ENCODE results near the gene LRP2BP.
"Not testable (repeated sequence)": the region's sequence is repeated elsewhere in the genome, so short reads cannot be mapped to it uniquely, and the experiment has no call there.

Gene LRP2BP

DNA sequence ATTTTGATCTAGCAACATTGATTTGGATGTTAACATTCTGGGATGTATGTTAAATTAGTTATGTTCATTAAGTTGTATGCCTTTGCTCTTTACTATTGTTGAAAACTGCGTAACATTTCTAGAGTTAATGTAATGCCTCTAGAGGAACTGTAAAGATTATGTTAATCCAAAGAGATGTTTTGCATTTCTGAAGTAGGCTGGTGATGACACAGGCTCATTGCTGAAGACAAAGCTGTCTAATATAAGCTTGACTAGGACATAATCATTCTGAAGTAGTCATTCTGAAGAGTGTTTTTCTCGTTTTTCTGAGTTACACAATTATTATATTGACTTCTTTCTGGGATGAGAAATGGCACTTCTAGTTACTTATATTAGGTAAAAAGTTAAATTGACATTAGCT lies 72.9 kb downstream of the LRP2BP start:
- no peak for DNase-seq

DNA sequence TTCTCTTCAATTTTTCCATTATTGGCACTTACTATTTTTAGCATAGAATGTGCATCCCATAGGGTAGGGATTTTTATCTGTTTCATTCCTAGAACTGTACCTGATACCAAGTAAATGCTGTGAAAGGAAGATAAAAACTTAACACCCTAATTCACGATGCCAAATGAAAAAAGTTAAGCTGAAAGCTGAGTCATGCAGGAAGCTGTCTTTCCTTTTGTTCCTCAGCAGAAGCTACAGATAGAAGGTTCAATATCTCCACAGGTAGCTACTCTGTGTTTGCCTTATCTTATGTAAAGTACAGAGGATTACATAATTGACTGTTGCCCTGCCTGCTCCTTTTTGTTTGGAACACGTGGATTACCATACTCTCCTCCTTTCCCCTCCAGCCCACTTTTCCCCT lies 77.0 kb downstream of the LRP2BP start:
- no peak for DNase-seq

DNA sequence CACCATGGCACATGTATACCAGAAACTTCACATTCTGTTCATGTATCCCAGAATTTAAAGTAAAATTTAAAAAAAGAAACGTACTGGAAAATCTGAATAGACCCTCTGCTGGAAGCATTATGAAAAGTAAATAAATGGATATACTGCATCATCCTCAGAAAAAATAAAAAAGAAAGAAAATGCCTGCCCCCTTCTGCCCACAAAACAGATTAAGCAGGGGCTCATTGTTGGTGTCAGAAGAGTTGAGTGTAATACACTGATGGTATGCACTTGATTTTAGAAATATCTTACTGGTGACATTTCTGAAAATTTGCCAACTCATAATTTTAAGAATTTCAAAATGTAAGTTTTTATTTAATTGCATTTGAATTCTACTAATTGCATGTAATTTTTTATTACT lies 77.8 kb downstream of the LRP2BP start:
- DNase-seq: no peak

GRCh38 chr4:185317462-185317861 lies 78.3 kb downstream of the LRP2BP start:
- DNase-seq: not testable (repeated sequence)
